IMR-90 (cell line): ENCODE measurements around the gene HLA-DOA. TPM values are rescaled to one million over a fixed set of nuclear protein-coding genes. Genes with fewer than 3 reads are reported as not detected.

Source experiments
- ATAC-seq: fragments of 200-7000 bp; cut with Tn5 transposase; 2 replicates; pipeline ENCODE4 v1.9.1; 2020; ENCODE audit warnings: low read depth, mild to moderate bottlenecking, moderate library complexity
- Bru-seq: library from RNA; stranded (reverse); fragments of 400-500 nt; gene quantifications from one replicate; lab custom pipeline; 2021; lab: Mats Ljungman, UMichigan
- BruChase-seq, 2 experiments: library from RNA; stranded (reverse); fragments of 400-500 nt; gene quantifications; one replicate each; lab custom pipeline; 2021; lab: Mats Ljungman, UMichigan
- BruUV-seq: library from RNA; stranded (reverse); fragments of 400-500 nt; replicated peaks from 2 replicates; lab custom pipeline; 2021; lab: Mats Ljungman, UMichigan
- CTCF ChIA-PET: fragments of 300-600 bp; formaldehyde crosslinking; extraction: SDS; loops from one replicate; lab custom pipeline; 2021; ENCODE audit warnings: antibody characterized with exemption; lab: Yijun Ruan, JAX
- POLR2A ChIA-PET: fragments of 300-600 bp; sonication (Branson Sonifier 250); formaldehyde crosslinking; loops from one replicate; lab custom pipeline; 2022; ENCODE audit warnings: antibody characterized with exemption; ENCODE audit not compliant: unreplicated experiment; lab: Charles Lee
- DNase-seq: peaks from one replicate; pipeline ENCODE4 v3.0.0; 2013
- H2AFZ ChIP-seq: replicated peaks from 2 replicates; pipeline ENCODE3; 2013; ENCODE audit warnings: low read length, mild to moderate bottlenecking; ENCODE audit not compliant: poor library complexity
- H2AK5ac ChIP-seq: 2 replicates; pipeline ENCODE4 v1.6.1; 2013; ENCODE audit warnings: low read depth, low read length, inconsistent platforms
- H2AK9ac ChIP-seq: replicated peaks from 2 replicates; pipeline ENCODE3; 2013; ENCODE audit warnings: mild to moderate bottlenecking, low read depth, low read length, moderate library complexity; ENCODE audit not compliant: poor library complexity
- H2BK120ac ChIP-seq: 2 replicates; pipeline ENCODE4 v1.6.1; 2013; ENCODE audit warnings: low read depth, low read length, inconsistent platforms
- H2BK15ac ChIP-seq: 3 replicates; pipeline ENCODE4 v1.6.1; 2013; ENCODE audit warnings: low read depth, low read length, inconsistent platforms
- H2BK20ac ChIP-seq: 2 replicates; pipeline ENCODE4 v1.6.1; 2013; ENCODE audit warnings: low read depth, mild to moderate bottlenecking, inconsistent platforms, low read length, moderate library complexity
- H2BK5ac ChIP-seq: 2 replicates; pipeline ENCODE4 v1.6.1; 2013; ENCODE audit warnings: mild to moderate bottlenecking, low read depth, low read length, inconsistent platforms; ENCODE audit not compliant: poor library complexity, severe bottlenecking
- H3K14ac ChIP-seq: replicated peaks from 2 replicates; pipeline ENCODE4 v1.6.1; 2013; ENCODE audit warnings: low read depth, low read length, inconsistent platforms
- H3K18ac ChIP-seq: 2 replicates; pipeline ENCODE4 v1.6.1; 2013; ENCODE audit warnings: low read depth, low read length, control low read depth
- H3K23ac ChIP-seq: 2 replicates; pipeline ENCODE4 v1.6.1; 2013; ENCODE audit warnings: low read depth, low read length, inconsistent platforms
- H3K27ac ChIP-seq: 2 replicates; pipeline ENCODE4 v1.5.1; 2013; ENCODE audit warnings: mild to moderate bottlenecking, control low read depth, low read length; ENCODE audit not compliant: insufficient read depth
- H3K27me3 ChIP-seq: 2 replicates; pipeline ENCODE4 v1.6.1; 2013; ENCODE audit warnings: low read length; ENCODE audit not compliant: control insufficient read depth, insufficient read depth
- H3K36me3 ChIP-seq: 2 replicates; pipeline ENCODE4 v1.6.1; 2013; ENCODE audit warnings: low read length, mixed read lengths; ENCODE audit not compliant: control insufficient read depth, insufficient read depth
- H3K4ac ChIP-seq: 2 replicates; pipeline ENCODE4 v1.6.1; 2013; ENCODE audit warnings: low read depth, low read length, inconsistent platforms
- H3K4me1 ChIP-seq: 2 replicates; pipeline ENCODE4 v1.6.1; 2013; ENCODE audit warnings: low read length, mixed read lengths; ENCODE audit not compliant: control insufficient read depth, insufficient read depth
- H3K4me2 ChIP-seq: 2 replicates; pipeline ENCODE4 v1.6.1; 2013; ENCODE audit warnings: low read depth, mild to moderate bottlenecking, control low read depth, low read length, moderate library complexity
- H3K4me3 ChIP-seq: 2 replicates; pipeline ENCODE4 v1.5.1; 2013; ENCODE audit warnings: low read depth, mild to moderate bottlenecking, control low read depth, low read length, moderate library complexity; ENCODE audit not compliant: insufficient read depth
- H3K56ac ChIP-seq: 2 replicates; pipeline ENCODE4 v1.6.1; 2013; ENCODE audit warnings: low read length, inconsistent platforms; ENCODE audit not compliant: insufficient read depth; ENCODE audit errors: extremely low read depth
- H3K79me1 ChIP-seq, 2 experiments: 2 replicates each; pipeline ENCODE4 v1.6.1; 2013; ENCODE audit warnings: low read length in 2 of 2, inconsistent platforms in 1 of 2, low read depth in 1 of 2
- H3K9ac ChIP-seq: 2 replicates; pipeline ENCODE4 v1.6.1; 2013; ENCODE audit warnings: low read depth, low read length, control low read depth
- H3K9me1 ChIP-seq: 2 replicates; pipeline ENCODE4 v1.6.1; 2013; ENCODE audit warnings: low read length, inconsistent platforms; ENCODE audit not compliant: insufficient read depth
- H3K9me3 ChIP-seq: 2 replicates; pipeline ENCODE4 v1.6.1; 2013; ENCODE audit warnings: low read length; ENCODE audit not compliant: control insufficient read depth, insufficient read depth
- H4K20me1 ChIP-seq: 2 replicates; pipeline ENCODE4 v1.6.1; 2013; ENCODE audit warnings: low read length, inconsistent platforms; ENCODE audit not compliant: insufficient read depth
- H4K5ac ChIP-seq: 2 replicates; pipeline ENCODE4 v1.6.1; 2013; ENCODE audit warnings: mild to moderate bottlenecking, low read depth, low read length, control low read depth
- H4K8ac ChIP-seq, 2 experiments: 2 replicates each; pipeline ENCODE4 v1.6.1; 2013; ENCODE audit warnings: low read depth in 2 of 2, low read length in 2 of 2, control low read depth in 1 of 2, inconsistent platforms in 1 of 2
- H4K91ac ChIP-seq: 2 replicates; pipeline ENCODE4 v1.6.1; 2013; ENCODE audit warnings: low read depth, low read length, inconsistent platforms; ENCODE audit not compliant: insufficient read depth
- POLR2A ChIP-seq: IDR thresholded peaks from 2 replicates; pipeline ENCODE4 v1.6.1; 2012; ENCODE audit warnings: mild to moderate bottlenecking, low read depth, low read length
- RFX5 ChIP-seq: IDR thresholded peaks from 2 replicates; pipeline ENCODE4 v1.8.0; 2012; ENCODE audit warnings: low read depth, mild to moderate bottlenecking, low read length, moderate library complexity
- WGBS, 2 experiments: methylation state at CpG; one replicate each; pipeline versions ENCODE4 v1.1.5 to v1.1.7; 2013; ENCODE audit warnings: missing lambda C conversion rate in 2 of 2; ENCODE audit not compliant: insufficient read length in 1 of 2; ENCODE audit errors: extremely low coverage in 2 of 2; 5-methylcytosine and 5-hydroxymethylcytosine counted together
- dilution Hi-C: fragments of 300-500 bp; cut with HindIII; formaldehyde crosslinking; loops from one replicate; pipeline ENCODE4 v1.14.3; 2018; ENCODE audit warnings: low sequenced_read_pairs; ENCODE audit not compliant: unreplicated experiment
- in situ Hi-C: fragments of 300-500 bp; cut with MboI; formaldehyde crosslinking; loops from 3 replicates; pipeline ENCODE4 v1.14.3; 2019; ENCODE audit warnings: low sequenced_read_pairs, inconsistent platforms, mixed read lengths
- intact Hi-C: fragments of 100-400 bp; cut with micrococcal nuclease; formaldehyde crosslinking; loops from 2 replicates; pipeline ENCODE4 v1.10.0; 2022
- long read RNA-seq: library from polyadenylated mRNA; unstranded; transcript quantifications from one replicate; pipeline ENCODE4 v2.0.0, GENCODE V29; 2021; ENCODE audit not compliant: unreplicated experiment
- polyA plus RNA-seq, 3 experiments: library from polyadenylated mRNA; depleted of rRNA; stranded (reverse); fragments of >200 nt; gene quantifications; 2 replicates each; pipeline ENCODE4 v1.2.3, GENCODE V29; 2012; ENCODE audit warnings: low replicate concordance in 1 of 3
- total RNA-seq: library from RNA; depleted of rRNA; stranded (reverse); fragments of >200 nt; gene quantifications from 2 replicates; pipeline ENCODE4 v1.2.3, GENCODE V29; 2012; rRNA removed

Gene HLA-DOA
- total RNA-seq (not detected in 2 replicates), polyA plus RNA-seq (2012; rRNA removed) (not detected in 2 replicates), Bru-seq, nascent RNA (not detected), BruChase-seq, experiment 1, labeled RNA remaining after a 6-hour chase (not detected), BruChase-seq, experiment 2, labeled RNA remaining after a 2-hour chase (percentile 11 among the genes with signal in this experiment)
- polyA plus RNA-seq (2012; cell fraction: cytosol; rRNA removed), result not detected in 2 replicates
- polyA plus RNA-seq (2012; cell fraction: nucleus; rRNA removed; ENCODE audit: low replicate concordance), result not detected in 2 replicates
- long read RNA-seq, result 0 reads

GRCh38 chr6:33008944-33009861 lies at the start of gene HLA-DOA:
HLA-DOA (minus strand) TSS chr6:33009591.
- Histone ChIP-seq H3K4me1 (no peaks in the 10 kb centered on the region; the same call in 1 of the 2 replicates), H2BK15ac (no peak within 1 kb of the TSS), H4K8ac (no peak within 1 kb of the TSS), H4K91ac (no peak within 1 kb of the TSS), H2AFZ (peak within 1 kb of the TSS; percentile 73), H3K9me3 (no peaks in the 10 kb centered on the region), H2BK5ac (no peak within 1 kb of the TSS), H3K23ac (no peak within 1 kb of the TSS), H3K79me1 (no peaks in the 10 kb centered on the region), H3K4ac (no peak within 1 kb of the TSS), H2AK5ac (no peak within 1 kb of the TSS), H4K20me1 (no peaks in the 10 kb centered on the region), H2BK20ac (no peak within 1 kb of the TSS), H3K4me3 (no peak within 1 kb of the TSS; the same call in 1 of the 2 replicates), H3K27ac (no peak within 1 kb of the TSS), H2BK120ac (no peak within 1 kb of the TSS), H3K9me1 (no peaks in the 10 kb centered on the region), H3K27me3 (peaks cover 51% of the 10 kb centered on the region), H3K56ac (no peak within 1 kb of the TSS), H2AK9ac (no peak within 1 kb of the TSS), H3K36me3 (no peaks in the 10 kb centered on the region), H3K9ac (no peak within 1 kb of the TSS), H3K14ac (no peak within 1 kb of the TSS), H3K4me2 (no peak within 1 kb of the TSS; the same call in 1 of the 2 replicates), H4K5ac (no peak within 1 kb of the TSS), H3K18ac (no peak within 1 kb of the TSS)
- 49% methylated on average over 10 of the region's 24 CpGs; no CpG with 5 or more reads in 1 of the 2 experiments for WGBS, 2 experiments
- DNase-seq (peak; percentile 5), ATAC-seq (peak; percentile 88)
- ChIA-PET CTCF (no interaction called here), POLR2A (interaction anchor here (0.7 kb wide), 1 partner anchor 239 kb away, joined by 3 read pairs; no protein-coding TSS in a partner anchor)
- dilution Hi-C loops (no loop called here), intact Hi-C loops (no loop called here), in situ Hi-C loops (no loop called here)
- no TSS peak for BruUV-seq
- TF ChIP-seq RFX5, result peak; percentile 93
- TF ChIP-seq POLR2A, result no peak
